ENCODE measurements around the gene L3HYPDH.

GRCh38 chr14:59478540-59478939, 5.7 kb downstream of the L3HYPDH start:
- TF ChIP-seq CTCF (IDR thresholded peaks at IDR 0.05; ENCODE audit: poor library complexity, severe bottlenecking) (no peak), POLR2AphosphoS5 (IDR thresholded peaks at IDR 0.05) (no peak), EZH2 (IDR thresholded peaks at IDR 0.05; ENCODE audit: borderline replicate concordance, insufficient read depth, low read length, poor library complexity, severe bottlenecking) (no peak), SMC3 (conservative IDR thresholded peaks at IDR 0.05; ENCODE audit: poor library complexity) (no peak)
